Body of pancreas (tissue), 4 donors: ENCODE data around the gene DDX49.

ENCODE experiments used
- CTCF ChIP-seq, 7 experiments: fragments of 450-650 bp in 4 of 7; fragments of 200-600 bp in 3 of 7; sonication (generic) in 3 of 7; IDR thresholded peaks; one replicate each; pipeline ENCODE4 v1.5.1; 2016 to 2019; ENCODE audit warnings: antibody characterized with exemption in 7 of 7
- POLR2A ChIP-seq, 3 donors: fragments of 450-650 bp; IDR thresholded peaks; one replicate each; pipeline ENCODE4 v1.6.1; 2016; ENCODE audit warnings: antibody characterized with exemption in 3 of 3, mild to moderate bottlenecking in 2 of 3

GRCh38 chr19:18949858-18950257, 30.3 kb downstream of the DDX49 start:
- TF ChIP-seq CTCF (IDR thresholded peaks at IDR 0.05) = no peak
- no peak for TF ChIP-seq POLR2A (IDR thresholded peaks at IDR 0.05)
